Measurements from ENCODE around the gene CPPED1. TPM values are rescaled to one million over a fixed set of nuclear protein-coding genes. Genes with fewer than 3 reads are reported as not detected.

The CPPED1 gene
- total RNA-seq, 1 experiment from 2014 or later, result 8.1 TPM

GRCh38 chr16:12628536-12628935 lies 175.2 kb downstream of the CPPED1 start:
- H3K36me3 ChIP-seq (ENCODE audit: control insufficient read depth in 1 of 2, insufficient read depth in 2 of 2, low read length in 2 of 2), result no peaks in the 10 kb centered on the region
- H3K9ac ChIP-seq (ENCODE audit: low read length), result no peak overlapping the region
- no peak for DNase-seq (ENCODE audit: low read depth, low spot score)
- intact Hi-C loops (cut with micrococcal nuclease), result no loop called here
- no peak overlapping the region for H3K4me3 ChIP-seq (replicated peaks in 1 of 2; ENCODE audit: low read depth in 1 of 2, low read length in 2 of 2)
- H3K27ac ChIP-seq (ENCODE audit: low read depth, low read length), result no peak overlapping the region
- H4K20me1 ChIP-seq (ENCODE audit: insufficient read depth), result no peaks in the 10 kb centered on the region
- H3K9me2 ChIP-seq (ENCODE audit: insufficient read depth), result no peaks in the 10 kb centered on the region
- ChIA-PET POLR2A (no interaction called here), CTCF (no interaction called here), RAD21 (ENCODE audit: low non-redundant PET in 1 of 2, low total read pairs in 2 of 2, uncharacterized antibody in 2 of 2, unreplicated experiment in 2 of 2) (no interaction called here)
- no peak for ATAC-seq
- no peaks in the 10 kb centered on the region for H3K79me2 ChIP-seq (ENCODE audit: insufficient read depth, low read length)
- H3K4me1 ChIP-seq (ENCODE audit: control insufficient read depth in 1 of 2, insufficient read depth in 2 of 2, low read length in 2 of 2), result peaks cover 12 to 26% of the 10 kb centered on the region in 2 experiments
- TF ChIP-seq ELF1 (IDR thresholded peaks at IDR 0.05; ENCODE audit: borderline replicate concordance, low read depth), result no peak
- TF ChIP-seq MAX (IDR thresholded peaks at IDR 0.05), result no peak
- TF ChIP-seq ATF3 (IDR thresholded peaks at IDR 0.05), result no peak
- TF ChIP-seq SP1 (IDR thresholded peaks at IDR 0.05; ENCODE audit: low read depth), result no peak
- no peak for TF ChIP-seq SIN3A (IDR thresholded peaks at IDR 0.05; ENCODE audit: low read depth)
- no peak for TF ChIP-seq ZBTB33 (IDR thresholded peaks at IDR 0.05; ENCODE audit: extremely low read depth, insufficient replicate concordance, low read length)
- no peak for TF ChIP-seq REST (IDR thresholded peaks at IDR 0.05; ENCODE audit: low read depth)
- no peak for TF ChIP-seq YY1 (IDR thresholded peaks at IDR 0.05; ENCODE audit: extremely low read depth, insufficient replicate concordance, low read depth, low read length)
- TF ChIP-seq SRF (IDR thresholded peaks at IDR 0.05; ENCODE audit: low read depth), result no peak
- no peak for TF ChIP-seq POLR2A (IDR thresholded peaks at IDR 0.05; ENCODE audit: borderline replicate concordance, extremely low read depth, insufficient read depth, insufficient read length)
- TF ChIP-seq CEBPB (IDR thresholded peaks at IDR 0.05; ENCODE audit: low read depth), result no peak
- no peak for TF ChIP-seq ZNF274 (IDR thresholded peaks at IDR 0.05; ENCODE audit: low read depth, low read length)
- no peak for TF ChIP-seq ZFX (IDR thresholded peaks at IDR 0.05)
- no peak for TF ChIP-seq CBX3 (IDR thresholded peaks at IDR 0.05; ENCODE audit: low read depth)
- no peak for TF ChIP-seq POLR2AphosphoS5 (IDR thresholded peaks at IDR 0.05; ENCODE audit: low read depth, low read length)
- no peak for TF ChIP-seq EZH2 (IDR thresholded peaks at IDR 0.05)
- H2AFZ ChIP-seq (ENCODE audit: low read depth, low read length, poor library complexity, severe bottlenecking), result no peak overlapping the region
- no peaks in the 10 kb centered on the region for H3K9me3 ChIP-seq (ENCODE audit: control insufficient read depth in 1 of 2, insufficient read depth in 1 of 2, low read depth in 1 of 2, low read length in 2 of 2)
- BruUV-seq (replicated peaks), result no TSS peak
- no peaks in the 10 kb centered on the region for H3K27me3 ChIP-seq (ENCODE audit: insufficient read depth, low read length)
- H3K4me2 ChIP-seq (ENCODE audit: low read length), result no peak overlapping the region
